Measurements from ENCODE around the gene ACAT2. TPM values are rescaled to one million over a fixed set of nuclear protein-coding genes. Genes with fewer than 3 reads are reported as not detected.
"Not testable (repeated sequence)": the region's sequence is repeated elsewhere in the genome, so short reads cannot be mapped to it uniquely, and the experiment has no call there.

The ACAT2 gene
- total RNA-seq, 2 donors from 2014 or later = 44.3 to 53.1 TPM

GRCh38 chr6:159790149-159790955 lies 28.5 kb downstream of the ACAT2 start, which contains the start of gene MRPL18:
Gene MRPL18, plus strand, starts transcription at chr6:159790467. Its CDS starts 121 bp downstream, at chr6:159790588.
- H3K36me3 Mint-ChIP-seq (ENCODE audit: insufficient read depth in 2 of 2) = peaks cover 13 to 36% of the 10 kb centered on the region in 2 donors
- peak within 1 kb of the TSS; percentile 97 for H3K27ac Mint-ChIP-seq
- peaks cover 66% of the 10 kb centered on the region for H3K4me1 Mint-ChIP-seq (ENCODE audit: low read depth)
- H3K27me3 Mint-ChIP-seq (ENCODE audit: low read depth) = no peaks in the 10 kb centered on the region
- peak within 1 kb of the TSS; percentile 96 to 100 for H3K4me3 Mint-ChIP-seq
- no peaks in the 10 kb centered on the region for H3K9me3 Mint-ChIP-seq
- peak; percentile 90 to 94 for DNase-seq
- ATAC-seq (replicated peaks in 1 of 2) = peak; percentile 87 to 88

- DNase-seq (peak in 1 of 2 donors; percentile 17), ATAC-seq (replicated peaks in 1 of 2) (no peak)
- peak overlapping the region; percentile 96 to 100 for H3K4me3 Mint-ChIP-seq
- H3K36me3 Mint-ChIP-seq (ENCODE audit: insufficient read depth in 2 of 2) = peaks cover 13 to 38% of the 10 kb centered on the region in 2 donors
- no peaks in the 10 kb centered on the region for H3K9me3 Mint-ChIP-seq
- H3K27me3 Mint-ChIP-seq (ENCODE audit: low read depth) = no peaks in the 10 kb centered on the region
- peak overlapping the region; percentile 97 for H3K27ac Mint-ChIP-seq
- H3K4me1 Mint-ChIP-seq (ENCODE audit: low read depth) = peaks cover 66% of the 10 kb centered on the region
Measured at GRCh38 chr6:159790956-159791598, 29.2 kb downstream of the ACAT2 start.

GRCh38 chr6:159794976-159795375 lies 33.1 kb downstream of the ACAT2 start:
- not testable (repeated sequence) for H3K4me3 Mint-ChIP-seq; ATAC-seq (replicated peaks in 1 of 2); H3K9me3 Mint-ChIP-seq; H3K27me3 Mint-ChIP-seq (ENCODE audit: low read depth); DNase-seq
- H3K36me3 Mint-ChIP-seq (ENCODE audit: insufficient read depth in 2 of 2) = peaks cover 7 to 43% of the 10 kb centered on the region in 2 donors
- H3K4me1 Mint-ChIP-seq (ENCODE audit: low read depth) = peaks cover 67% of the 10 kb centered on the region
- H3K27ac Mint-ChIP-seq = peak overlapping the region; percentile 86

- Mint-ChIP-seq H3K27ac (peak overlapping the region; percentile 94), H3K36me3 (ENCODE audit: insufficient read depth in 2 of 2) (peaks cover 2 to 30% of the 10 kb centered on the region in 2 donors), H3K9me3 (no peaks in the 10 kb centered on the region), H3K4me1 (ENCODE audit: low read depth) (peaks cover 49% of the 10 kb centered on the region), H3K4me3 (peak overlapping the region in 1 of 2 donors; percentile 6), H3K27me3 (ENCODE audit: low read depth) (no peaks in the 10 kb centered on the region)
- DNase-seq (no peak), ATAC-seq (replicated peaks in 1 of 2) (peak in 1 of 2 donors; percentile 47)
Measured at GRCh38 chr6:159797554-159797953, 35.7 kb downstream of the ACAT2 start.

- Mint-ChIP-seq H3K27me3 (ENCODE audit: low read depth) (no peaks in the 10 kb centered on the region), H3K27ac (no peak within 1 kb of the TSS)
- no peak for ATAC-seq (replicated peaks in 1 of 2)
Measured at GRCh38 chr6:159800141-159800865, 38.5 kb downstream of the ACAT2 start, which contains the start of gene PNLDC1. Gene PNLDC1, plus strand, starts transcription at chr6:159800276. Its CDS starts 32 bp downstream, at chr6:159800308.

GRCh38 chr6:159801935-159802334 lies 40.1 kb downstream of the ACAT2 start:
- H3K9me3 Mint-ChIP-seq = no peaks in the 10 kb centered on the region
- DNase-seq (no peak), ATAC-seq (replicated peaks in 1 of 2) (no peak)
- no peak overlapping the region for H3K4me3 Mint-ChIP-seq
- H3K27ac Mint-ChIP-seq = no peak overlapping the region
- H3K4me1 Mint-ChIP-seq (ENCODE audit: low read depth) = peaks cover 15% of the 10 kb centered on the region
- H3K36me3 Mint-ChIP-seq (ENCODE audit: insufficient read depth in 2 of 2) = peaks cover 0 to 17% of the 10 kb centered on the region in 2 donors
- H3K27me3 Mint-ChIP-seq (ENCODE audit: low read depth) = no peaks in the 10 kb centered on the region

More at GRCh38 chr6:159800141-159800865, 38.5 kb downstream of the ACAT2 start, which contains the start of gene PNLDC1:
- Mint-ChIP-seq H3K9me3 (no peaks in the 10 kb centered on the region), H3K4me3 (no peak within 1 kb of the TSS), H3K36me3 (ENCODE audit: insufficient read depth in 2 of 2) (peaks cover 0 to 23% of the 10 kb centered on the region in 2 donors), H3K4me1 (ENCODE audit: low read depth) (peaks cover 28% of the 10 kb centered on the region)
- no peak for DNase-seq

- no peaks in the 10 kb centered on the region for H3K9me3 Mint-ChIP-seq
Measured at GRCh38 chr6:159804504-159804903, 42.7 kb downstream of the ACAT2 start.

GRCh38 chr6:159805440-159806020 lies 43.7 kb downstream of the ACAT2 start:
- Mint-ChIP-seq H3K27me3 (ENCODE audit: low read depth) (no peaks in the 10 kb centered on the region), H3K9me3 (no peaks in the 10 kb centered on the region), H3K4me1 (ENCODE audit: low read depth) (no peaks in the 10 kb centered on the region), H3K27ac (no peak overlapping the region), H3K36me3 (ENCODE audit: insufficient read depth in 2 of 2) (no peaks in the 10 kb centered on the region), H3K4me3 (no peak overlapping the region)
- ATAC-seq (replicated peaks in 1 of 2) (no peak), DNase-seq (no peak)

More at GRCh38 chr6:159804504-159804903, 42.7 kb downstream of the ACAT2 start:
- no peak for ATAC-seq (replicated peaks in 1 of 2)
- Mint-ChIP-seq H3K27me3 (ENCODE audit: low read depth) (no peaks in the 10 kb centered on the region), H3K36me3 (ENCODE audit: insufficient read depth in 2 of 2) (peaks cover 0 to 1% of the 10 kb centered on the region in 2 donors), H3K4me1 (ENCODE audit: low read depth) (no peaks in the 10 kb centered on the region), H3K4me3 (no peak overlapping the region), H3K27ac (no peak overlapping the region)
- no peak for DNase-seq

- no peak overlapping the region for H3K4me3 Mint-ChIP-seq
- no peak overlapping the region for H3K27ac Mint-ChIP-seq
- no peaks in the 10 kb centered on the region for H3K27me3 Mint-ChIP-seq (ENCODE audit: low read depth)
- ATAC-seq (replicated peaks in 1 of 2) (no peak), DNase-seq (no peak)
- no peaks in the 10 kb centered on the region for H3K36me3 Mint-ChIP-seq (ENCODE audit: insufficient read depth in 2 of 2)
- H3K9me3 Mint-ChIP-seq = no peaks in the 10 kb centered on the region
- no peaks in the 10 kb centered on the region for H3K4me1 Mint-ChIP-seq (ENCODE audit: low read depth)
Measured at GRCh38 chr6:159806021-159806458, 44.2 kb downstream of the ACAT2 start.

- DNase-seq (no peak), ATAC-seq (replicated peaks in 1 of 2) (no peak)
- H3K4me3 Mint-ChIP-seq = no peak overlapping the region
- H3K4me1 Mint-ChIP-seq (ENCODE audit: low read depth) = no peaks in the 10 kb centered on the region
- no peak overlapping the region for H3K27ac Mint-ChIP-seq
- H3K36me3 Mint-ChIP-seq (ENCODE audit: insufficient read depth in 2 of 2) = no peaks in the 10 kb centered on the region
- H3K27me3 Mint-ChIP-seq (ENCODE audit: low read depth) = no peaks in the 10 kb centered on the region
- H3K9me3 Mint-ChIP-seq = no peaks in the 10 kb centered on the region
Measured at GRCh38 chr6:159807150-159807858, 45.5 kb downstream of the ACAT2 start.

GRCh38 chr6:159808647-159809046 lies 46.8 kb downstream of the ACAT2 start:
- H3K27me3 Mint-ChIP-seq (ENCODE audit: low read depth) = no peaks in the 10 kb centered on the region
- H3K36me3 Mint-ChIP-seq (ENCODE audit: insufficient read depth in 2 of 2) = no peaks in the 10 kb centered on the region
- no peaks in the 10 kb centered on the region for H3K9me3 Mint-ChIP-seq
- DNase-seq = no peak
- ATAC-seq (replicated peaks in 1 of 2) = no peak
- H3K27ac Mint-ChIP-seq = no peak overlapping the region
- H3K4me3 Mint-ChIP-seq = no peak overlapping the region
- no peaks in the 10 kb centered on the region for H3K4me1 Mint-ChIP-seq (ENCODE audit: low read depth)

- Mint-ChIP-seq H3K27ac (no peak overlapping the region), H3K4me1 (ENCODE audit: low read depth) (no peaks in the 10 kb centered on the region), H3K27me3 (ENCODE audit: low read depth) (no peaks in the 10 kb centered on the region), H3K9me3 (no peaks in the 10 kb centered on the region), H3K36me3 (ENCODE audit: insufficient read depth in 2 of 2) (no peaks in the 10 kb centered on the region), H3K4me3 (no peak overlapping the region)
- DNase-seq (no peak), ATAC-seq (replicated peaks in 1 of 2) (no peak)
Measured at GRCh38 chr6:159809149-159809548, 47.3 kb downstream of the ACAT2 start.
